T-helper 2 cell treated with Interferon-gamma antibody and Interleukin-4, amounts not matched to agents 100 ng/mL and 5 ng/mL, for 36 hours (primary cell): ENCODE measurements around the gene SLC43A2. TPM values are rescaled to one million over a fixed set of nuclear protein-coding genes. Genes with fewer than 3 reads are reported as not detected.

Source experiments
- intact Hi-C: fragments of 100-400 bp; cut with micrococcal nuclease; formaldehyde crosslinking; loops from one replicate; pipeline ENCODE4 v1.15.1; 2023
- total RNA-seq: library from RNA; stranded (reverse); gene quantifications from 2 replicates; pipeline ENCODE4 v1.2.3, GENCODE V29; 2022

The SLC43A2 gene
- total RNA-seq, 1 donor from 2014 or later, result 0.41 TPM

DNA sequence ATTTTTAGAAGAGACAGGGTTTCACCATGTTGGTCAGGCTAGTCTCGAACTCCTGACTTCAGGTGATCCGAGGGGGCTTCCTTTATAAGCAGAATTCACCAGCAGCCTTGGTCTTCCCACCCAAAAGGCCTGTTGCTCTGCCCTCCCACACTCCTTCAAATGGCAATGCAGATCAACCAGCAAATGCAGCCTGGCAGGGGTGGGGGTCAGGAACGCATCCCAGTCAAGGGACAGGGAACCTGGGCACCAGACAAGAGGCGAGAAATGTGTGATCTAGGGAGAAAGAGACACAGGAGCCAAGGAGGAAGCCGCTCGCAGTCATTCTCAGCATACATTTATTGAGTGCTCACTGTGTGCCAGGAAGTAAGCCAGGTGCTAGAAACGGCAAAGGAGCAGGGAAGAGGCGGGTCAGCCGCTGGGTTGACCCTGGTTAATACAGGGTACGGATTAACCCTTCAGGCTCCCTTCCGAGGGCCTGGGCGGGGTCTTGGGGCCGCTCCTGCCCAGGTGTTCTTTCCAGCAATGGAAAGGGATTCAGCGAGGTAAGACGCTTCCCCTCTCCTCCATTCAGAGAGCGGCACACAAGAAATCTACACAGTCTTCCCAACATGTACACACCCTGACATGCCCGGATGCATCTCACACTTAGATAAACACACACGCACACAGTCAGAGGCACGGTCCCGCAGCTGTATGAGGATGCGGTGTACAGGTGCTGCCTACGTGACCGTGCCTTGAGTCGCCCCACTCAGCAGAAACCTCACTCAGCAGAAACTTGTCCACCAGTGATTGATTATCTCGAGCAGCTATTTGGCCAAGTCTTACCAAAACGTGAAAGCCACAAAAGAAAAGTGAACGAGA, 59.5 kb downstream of the SLC43A2 start:
- intact Hi-C loops, result loop anchor here (10.0 kb wide), 1 partner anchor 84 kb away; no protein-coding TSS in a partner anchor

DNA sequence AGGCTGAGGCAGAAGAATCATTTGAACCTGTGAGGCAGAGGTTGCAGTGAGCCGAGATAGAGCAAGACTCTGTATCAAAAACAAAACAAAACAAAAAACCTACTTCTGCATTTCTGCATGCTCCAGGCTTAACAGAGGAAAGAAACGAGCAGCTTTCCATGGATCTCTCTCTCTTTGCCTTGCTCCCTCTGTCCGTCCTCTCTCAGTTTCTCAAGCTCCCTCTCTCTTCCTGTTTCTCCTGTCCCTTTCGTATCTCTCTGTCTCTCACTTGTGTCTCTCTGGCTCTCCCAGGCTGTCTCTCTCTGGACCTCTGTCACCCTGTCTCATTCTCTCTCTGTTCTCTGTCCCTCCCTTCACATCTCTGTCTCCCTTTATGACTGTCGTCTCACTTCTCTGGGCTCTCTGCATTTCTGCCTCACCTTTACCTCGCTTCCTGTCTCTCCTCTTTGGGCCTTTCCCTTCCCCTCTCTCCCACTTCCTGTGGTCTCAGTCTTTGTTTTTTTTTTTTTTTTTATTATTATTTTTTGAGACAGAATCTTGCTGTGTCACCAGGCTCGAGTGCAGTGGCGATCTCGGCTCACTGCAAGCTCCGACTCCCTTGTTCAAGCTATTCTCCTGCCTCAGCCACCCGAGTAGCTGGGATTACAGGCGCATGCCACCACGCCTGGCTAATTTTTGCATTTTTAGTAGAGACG, 62.0 kb downstream of the SLC43A2 start:
- intact Hi-C loops, result loop anchor here (10.0 kb wide), 1 partner anchor 82 kb away; no protein-coding TSS in a partner anchor

GRCh38 chr17:1565877-1566276, 62.8 kb downstream of the SLC43A2 start:
- intact Hi-C loops, result loop anchor here (10.0 kb wide), 1 partner anchor 81 kb away; no protein-coding TSS in a partner anchor

GRCh38 chr17:1563786-1564613, 64.6 kb downstream of the SLC43A2 start:
- intact Hi-C loops, result loop anchor here (2.0 to 10.0 kb wide), 3 partner anchors 47 to 79 kb away; partner anchors contain the start of genes INPP5K and SLC43A2

DNA sequence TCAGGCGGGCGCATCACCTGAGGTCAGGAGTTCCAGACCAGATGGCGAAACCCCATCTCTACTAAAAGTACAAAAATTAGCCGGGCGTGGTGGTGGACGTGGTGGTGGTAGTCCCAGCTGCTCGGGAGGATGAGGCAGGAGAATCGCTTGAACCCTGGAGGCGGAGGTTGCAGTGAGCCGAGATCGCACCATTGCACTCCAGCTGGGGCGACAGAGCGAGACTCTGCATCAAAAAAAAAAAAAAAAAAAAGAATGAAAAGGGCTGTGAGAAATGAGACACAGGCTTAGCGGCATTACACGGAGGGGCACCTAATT, 65.2 kb downstream of the SLC43A2 start:
- intact Hi-C loops, result loop anchor here (2.0 to 10.0 kb wide), 3 partner anchors 47 to 79 kb away; partner anchors contain the start of genes INPP5K and SLC43A2

DNA sequence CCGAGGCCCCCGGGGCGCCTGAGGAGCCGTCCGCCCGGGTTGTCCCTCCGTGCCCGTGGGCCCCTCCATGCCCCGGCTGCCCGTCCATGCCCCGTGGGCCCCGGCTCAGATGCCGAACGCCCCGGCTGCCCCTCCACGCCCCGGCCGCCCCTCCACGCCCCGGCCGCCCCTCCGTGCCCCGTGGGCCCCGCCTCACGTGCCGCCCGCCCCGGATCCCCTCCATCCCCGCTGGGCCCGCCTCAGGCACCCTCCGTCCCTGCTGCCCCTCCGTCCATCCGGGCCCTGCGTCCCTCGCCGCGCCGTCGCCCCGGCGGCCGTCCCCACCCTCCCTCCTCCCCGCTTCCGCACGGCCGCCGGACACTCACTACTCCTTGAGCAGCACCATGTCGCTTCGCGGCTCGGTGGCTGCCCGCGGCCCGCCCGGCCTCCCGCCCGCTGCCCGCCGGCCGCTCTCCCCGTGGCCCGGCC, 66.4 kb downstream of the SLC43A2 start:
- intact Hi-C loops, result loop anchor here (1.0 to 10.0 kb wide), 4 partner anchors 45 to 106 kb away; partner anchors contain the start of genes CRK, INPP5K and SLC43A2

DNA sequence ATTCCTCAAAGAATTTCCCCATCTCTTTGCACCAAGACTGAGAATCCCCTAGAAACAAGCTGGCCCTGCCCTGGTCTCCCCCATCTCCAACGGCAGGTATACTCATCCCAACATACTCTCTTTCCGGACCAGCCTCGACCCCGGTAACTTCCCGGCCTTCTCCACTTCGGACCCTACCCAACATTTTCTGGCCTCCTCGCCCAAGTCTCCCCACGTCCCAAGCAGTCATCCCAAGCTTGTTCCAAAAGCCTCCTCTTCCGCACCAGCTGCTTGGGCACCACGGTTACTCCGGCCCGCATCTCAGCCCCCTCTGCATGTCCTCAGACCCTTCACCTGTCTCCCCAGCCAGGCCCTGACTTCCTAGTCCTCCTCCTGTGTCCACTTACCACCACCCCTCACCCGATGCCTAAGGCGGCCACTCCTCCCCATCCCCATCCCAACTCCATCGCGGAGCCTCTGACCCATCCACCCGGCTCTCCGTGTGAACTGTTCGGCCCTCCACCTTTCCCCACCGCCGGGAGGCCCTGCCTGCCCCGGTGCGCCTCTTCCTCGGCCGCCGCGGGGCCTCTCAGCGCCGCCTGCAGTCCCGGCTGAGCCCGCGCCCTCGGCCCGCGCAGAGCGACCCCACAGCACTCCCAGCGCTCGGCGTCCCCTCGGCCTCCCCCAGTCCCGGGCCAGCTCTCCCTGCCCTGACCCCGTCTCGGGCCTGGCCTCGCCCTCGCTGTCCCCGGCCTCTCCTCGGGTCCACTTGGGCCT, 67.0 kb downstream of the SLC43A2 start:
- intact Hi-C loops, result loop anchor here (1.0 to 10.0 kb wide), 4 partner anchors 45 to 105 kb away; partner anchors contain the start of genes CRK, INPP5K and SLC43A2

GRCh38 chr17:1560858-1561355, 67.7 kb downstream of the SLC43A2 start:
- intact Hi-C loops, result loop anchor here (10.0 kb wide), 1 partner anchor 76 kb away; no protein-coding TSS in a partner anchor

DNA sequence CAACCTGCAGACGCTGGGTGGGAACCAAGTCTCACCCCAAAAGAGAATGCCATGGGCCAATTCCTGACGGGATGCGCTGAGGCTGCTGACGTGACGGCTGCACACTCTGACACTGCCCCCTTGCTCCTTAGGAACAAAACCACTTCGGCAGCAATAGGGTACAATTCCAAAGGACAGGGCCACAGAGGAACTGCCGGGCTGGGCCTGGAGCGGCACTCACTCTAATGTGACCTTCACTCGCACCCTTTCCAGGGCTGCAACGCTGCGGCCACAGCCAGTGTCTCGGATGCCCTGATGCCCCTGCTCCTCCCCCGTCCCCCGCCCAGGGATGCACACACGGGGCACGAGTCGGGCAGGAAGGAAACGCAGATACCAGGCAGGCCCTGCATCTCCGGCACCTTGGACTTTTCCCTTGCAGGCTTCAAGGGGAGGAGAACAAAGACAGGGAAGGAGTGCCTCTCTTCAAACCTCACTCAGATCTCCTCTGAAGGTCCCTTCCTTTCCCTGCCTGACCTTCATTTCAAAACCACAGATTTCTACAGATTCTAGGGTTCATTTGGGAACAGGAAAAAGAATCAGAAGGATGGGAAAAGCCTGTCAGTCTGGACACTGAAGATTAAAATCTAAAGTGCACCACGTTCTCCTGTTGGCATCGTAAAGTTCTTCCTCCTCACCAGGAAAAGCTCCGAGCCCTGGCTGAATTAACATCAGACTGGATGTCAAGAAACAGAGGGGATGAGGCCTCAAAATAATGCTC, 68.4 kb downstream of the SLC43A2 start:
- intact Hi-C loops, result loop anchor here (10.0 kb wide), 1 partner anchor 75 kb away; no protein-coding TSS in a partner anchor

- intact Hi-C loops, result loop anchor here (10.0 kb wide), 1 partner anchor 75 kb away; no protein-coding TSS in a partner anchor
These were observed 69.3 kb downstream of the SLC43A2 start for GRCh38 chr17:1559047-1560043.

- intact Hi-C loops, result no loop called here
These were observed 70.2 kb downstream of the SLC43A2 start for GRCh38 chr17:1558401-1558800.

- intact Hi-C loops, result no loop called here
These were observed 71.1 kb downstream of the SLC43A2 start for GRCh38 chr17:1557355-1558095.

GRCh38 chr17:1555651-1556471, 72.8 kb downstream of the SLC43A2 start:
- intact Hi-C loops, result no loop called here

- intact Hi-C loops, result no loop called here
These were observed 73.7 kb downstream of the SLC43A2 start for GRCh38 chr17:1554751-1555540.
